K562 (cell line): ENCODE measurements around the gene SLC26A1. TPM values are rescaled to one million over a fixed set of nuclear protein-coding genes. Genes with fewer than 3 reads are reported as not detected.

Experiments
- ATAC-seq: fragments of 200-7000 bp; cut with Tn5 transposase; 3 replicates; pipeline ENCODE4 v1.9.1; 2020; ENCODE audit warnings: moderate library complexity
- BruUV-seq: library from RNA; stranded (reverse); fragments of 400-500 nt; replicated peaks from 2 replicates; lab custom pipeline; 2021; lab: Mats Ljungman, UMichigan
- CTCF ChIA-PET: fragments of 300-600 bp; formaldehyde crosslinking; extraction: SDS; loops from one replicate; lab custom pipeline; 2021; ENCODE audit warnings: low intra/inter-chr PET ratio; lab: Yijun Ruan, JAX
- POLR2A ChIA-PET: fragments of 300-600, 350-650 bp; sonication (Branson Sonifier 250); formaldehyde crosslinking; extraction: SDS; loops from one replicate; lab custom pipeline; 2021; ENCODE audit warnings: antibody characterized with exemption, inconsistent platforms; lab: Yijun Ruan, JAX
- DNase-seq, 4 experiments: peaks; one replicate each; pipeline versions ENCODE4 v3.0.0 to v3.0.0-alpha.2; 2011 to 2018; ENCODE audit warnings: low spot score in 3 of 4, mixed read lengths in 3 of 4; ENCODE audit errors: extremely low read depth in 1 of 4
- FAIRE-seq: peaks from 2 replicates; lab custom pipeline; 2011; peaks lifted over from hg19 to GRCh38; lab: Jason Lieb, UNC
- H2AFZ ChIP-seq: 2 replicates; pipeline ENCODE4 v1.6.0; 2011; ENCODE audit warnings: low read depth, low read length, control low read depth, inconsistent platforms
- H3K27ac ChIP-seq: fragments of 200-600 bp; 3 replicates; pipeline ENCODE4 v1.8.0; 2011; ENCODE audit warnings: low read depth, mild to moderate bottlenecking, control low read depth, inconsistent platforms, low read length, moderate library complexity, mixed read lengths; ENCODE audit errors: extremely low read depth
- H3K27me3 ChIP-seq, 2 experiments: fragments of 300-600 bp in 1 of 2; 2 replicates in 1 of 2; 3 replicates in 1 of 2; pipeline versions ENCODE4 v1.6.0 to v1.8.0; 2011; ENCODE audit warnings: inconsistent platforms in 2 of 2, low read length in 2 of 2, mild to moderate bottlenecking in 1 of 2, mixed read lengths in 1 of 2, moderate library complexity in 1 of 2; ENCODE audit not compliant: control insufficient read depth in 2 of 2, insufficient read depth in 2 of 2
- H3K36me3 ChIP-seq: fragments of 300-600 bp; 3 replicates; pipeline ENCODE4 v1.8.0; 2011; ENCODE audit warnings: mild to moderate bottlenecking, low read length, inconsistent platforms; ENCODE audit not compliant: control insufficient read depth, insufficient read depth
- H3K4me1 ChIP-seq, 2 experiments: fragments of 200-600 bp in 1 of 2; replicated peaks in 1 of 2; 2 replicates in 1 of 2; 3 replicates in 1 of 2; pipeline versions ENCODE4 v1.5.1 to v1.8.0; 2011; ENCODE audit warnings: inconsistent platforms in 2 of 2, low read length in 2 of 2, mild to moderate bottlenecking in 1 of 2, mixed read lengths in 1 of 2, moderate library complexity in 1 of 2; ENCODE audit not compliant: control insufficient read depth in 2 of 2, insufficient read depth in 2 of 2
- H3K4me2 ChIP-seq: 2 replicates; pipeline ENCODE4 v1.6.1; 2011; ENCODE audit warnings: low read length, control low read depth, inconsistent platforms, mixed read lengths; ENCODE audit not compliant: insufficient read depth
- H3K4me3 ChIP-seq: fragments of 200-600 bp; sonication (generic), shearing (Covaris generic); 2 replicates; pipeline ENCODE4 v1.5.1; 2016; ENCODE audit warnings: control low read depth, inconsistent platforms
- H3K79me2 ChIP-seq: fragments of 200-600 bp; 3 replicates; pipeline ENCODE4 v1.8.0; 2011; ENCODE audit warnings: low read length, inconsistent platforms; ENCODE audit not compliant: control insufficient read depth, insufficient read depth
- H3K9ac ChIP-seq, 2 experiments: 2 replicates each; pipeline versions ENCODE4 v1.6.0 to v1.6.1; 2011; ENCODE audit warnings: low read depth in 2 of 2, low read length in 2 of 2, control low read depth in 1 of 2, inconsistent platforms in 1 of 2, mild to moderate bottlenecking in 1 of 2, mixed read lengths in 1 of 2; ENCODE audit not compliant: insufficient read depth in 1 of 2
- H3K9me1 ChIP-seq: one replicate; pipeline ENCODE4 v1.6.0; 2011; ENCODE audit warnings: inconsistent platforms, mild to moderate bottlenecking, low read length, moderate library complexity; ENCODE audit not compliant: control insufficient read depth, insufficient read depth
- H3K9me3 ChIP-seq: replicated peaks from 2 replicates; pipeline ENCODE4 v1.5.1; 2011; ENCODE audit warnings: low read depth, low read length, inconsistent platforms; ENCODE audit not compliant: control insufficient read depth, insufficient read depth
- H4K20me1 ChIP-seq: replicated peaks from 2 replicates; pipeline ENCODE4 v1.6.1; 2011; ENCODE audit warnings: low read length, inconsistent platforms, mixed read lengths; ENCODE audit not compliant: control insufficient read depth, insufficient read depth
- ATF7 ChIP-seq: fragments of 450-650 bp; IDR thresholded peaks from 2 replicates; pipeline ENCODE4 v1.7.1; 2014; ENCODE audit warnings: mild to moderate bottlenecking, moderate library complexity
- CREM ChIP-seq: IDR thresholded peaks from 2 replicates; pipeline ENCODE4 v1.6.1; 2014; ENCODE audit warnings: antibody characterized with exemption, low read depth
- E2F6 ChIP-seq, 2 experiments: IDR thresholded peaks; 2 replicates each; pipeline ENCODE4 v1.6.1; 2011; ENCODE audit warnings: borderline replicate concordance in 1 of 2, control low read depth in 1 of 2, low read depth in 1 of 2, low read length in 1 of 2, mild to moderate bottlenecking in 1 of 2, mixed read lengths in 1 of 2, moderate library complexity in 1 of 2; ENCODE audit not compliant: insufficient read depth in 1 of 2, insufficient read length in 1 of 2, poor library complexity in 1 of 2, severe bottlenecking in 1 of 2; ENCODE audit errors: extremely low read depth in 1 of 2
- MAX ChIP-seq: sonication (generic); formaldehyde crosslinking; IDR thresholded peaks from 2 replicates; pipeline ENCODE4 v1.9.0; 2022; ENCODE audit warnings: mild to moderate bottlenecking, missing genetic modification reagents
- PCBP1 ChIP-seq: fragments of 200-400 bp; formaldehyde crosslinking; IDR thresholded peaks from 2 replicates; pipeline ENCODE4 v1.6.1; 2018; ENCODE audit warnings: mild to moderate bottlenecking, low read depth, low read length; ENCODE audit not compliant: poor library complexity, severe bottlenecking
- SMAD4 ChIP-seq: fragments of 250-450 bp; sonication (Bioruptor Pico); conservative IDR thresholded peaks from 2 replicates; pipeline ENCODE4 v1.8.0; 2021; ENCODE audit warnings: inconsistent platforms, mild to moderate bottlenecking, moderate library complexity
- TRIM24 ChIP-seq, 2 experiments: fragments of 450-650 bp; IDR thresholded peaks; 2 replicates each; pipeline ENCODE4 v1.6.1; 2016
- TRIM28 ChIP-seq: fragments of 450-650 bp; IDR thresholded peaks from 2 replicates; pipeline ENCODE4 v1.6.1; 2017
- ZNF316 ChIP-seq: fragments of 450-650 bp; IDR thresholded peaks from 2 replicates; pipeline ENCODE4 v1.6.1; 2016
- ZNF431 ChIP-seq: sonication (generic); formaldehyde crosslinking; IDR thresholded peaks from 2 replicates; pipeline ENCODE4 v1.8.0; 2022; ENCODE audit warnings: mild to moderate bottlenecking, missing genetic modification reagents
- WGBS: fragments of 100-300 bp; shearing (Covaris generic); methylation state at CpG from one replicate; pipeline ENCODE4 v1.1.6; 2016; ENCODE audit warnings: low coverage, mixed read lengths; ENCODE audit not compliant: insufficient coverage; ENCODE audit errors: missing lambda C conversion rate; 5-methylcytosine and 5-hydroxymethylcytosine counted together
- in situ Hi-C: fragments of 300-500 bp; cut with MboI; formaldehyde crosslinking; loops from 4 replicates; pipeline ENCODE4 v1.15.0; 2018; ENCODE audit warnings: inconsistent platforms, mixed read lengths
- intact Hi-C: fragments of 100-400 bp; cut with micrococcal nuclease; formaldehyde crosslinking; loops from 2 replicates; pipeline ENCODE4 v1.14.2; 2022
- polyA plus RNA-seq, 8 experiments: library from polyadenylated mRNA; depleted of rRNA in 4 of 8; stranded (reverse) in 5 of 8; unstranded in 3 of 8; fragments of >200 nt; fragmentation: Nextera tagmentation in 2 of 8; fragmentation: Illumina TruSeq in 1 of 8; extraction: Ambion mirVana in 2 of 8; extraction: Trizol in 1 of 8; gene quantifications; 2 replicates each; pipeline versions ENCODE4 v1.2.1 to v1.2.3, GENCODE V29; 2011 to 2014; ENCODE audit warnings: inconsistent platforms in 1 of 8, missing spikeins in 1 of 8
- total RNA-seq, 7 experiments: library from RNA; depleted of rRNA in 6 of 7; stranded (reverse); fragments of >200 nt in 6 of 7; fragmentation: Illumina TruSeq in 2 of 7; extraction: Trizol in 2 of 7; gene quantifications; 2 replicates each; pipeline versions ENCODE4 v1.2.1 to v1.2.3, GENCODE V29; 2011 to 2021; ENCODE audit warnings: low replicate concordance in 1 of 7
- TF ChIP-seq, protein P1 (sequence below): fragments of 150-350 bp; conservative IDR thresholded peaks from 2 replicates; pipeline ENCODE4 v1.6.1; 2014; ENCODE audit warnings: low read length
- TF ChIP-seq, protein P2 (sequence below), 3 experiments: fragments of 200-800 bp in 1 of 3; sonication (Bioruptor generic) in 1 of 3; sonication (generic) in 1 of 3; formaldehyde crosslinking in 1 of 3; IDR thresholded peaks; 2 replicates each; pipeline versions ENCODE4 v1.6.1 to v1.8.0; 2016 to 2022; ENCODE audit warnings: mild to moderate bottlenecking in 2 of 3, missing compliant biosample characterization in 2 of 3, missing genetic modification characterization in 2 of 3, missing genetic modification reagents in 1 of 3
- TF ChIP-seq, protein P3 (sequence below), 2 experiments: fragments of 450-650 bp; conservative IDR thresholded peaks; 2 replicates each; pipeline ENCODE4 v1.6.1; 2017; ENCODE audit warnings: mild to moderate bottlenecking in 2 of 2, moderate library complexity in 2 of 2

SLC26A1 gene
- total and polyA plus RNA-seq, 9 of the 15 experiments (the other 6 are each of a cell fraction or from before 2014, with no cell fraction given) = 0.11 to 4.2 (median 0.95) TPM

DNA sequence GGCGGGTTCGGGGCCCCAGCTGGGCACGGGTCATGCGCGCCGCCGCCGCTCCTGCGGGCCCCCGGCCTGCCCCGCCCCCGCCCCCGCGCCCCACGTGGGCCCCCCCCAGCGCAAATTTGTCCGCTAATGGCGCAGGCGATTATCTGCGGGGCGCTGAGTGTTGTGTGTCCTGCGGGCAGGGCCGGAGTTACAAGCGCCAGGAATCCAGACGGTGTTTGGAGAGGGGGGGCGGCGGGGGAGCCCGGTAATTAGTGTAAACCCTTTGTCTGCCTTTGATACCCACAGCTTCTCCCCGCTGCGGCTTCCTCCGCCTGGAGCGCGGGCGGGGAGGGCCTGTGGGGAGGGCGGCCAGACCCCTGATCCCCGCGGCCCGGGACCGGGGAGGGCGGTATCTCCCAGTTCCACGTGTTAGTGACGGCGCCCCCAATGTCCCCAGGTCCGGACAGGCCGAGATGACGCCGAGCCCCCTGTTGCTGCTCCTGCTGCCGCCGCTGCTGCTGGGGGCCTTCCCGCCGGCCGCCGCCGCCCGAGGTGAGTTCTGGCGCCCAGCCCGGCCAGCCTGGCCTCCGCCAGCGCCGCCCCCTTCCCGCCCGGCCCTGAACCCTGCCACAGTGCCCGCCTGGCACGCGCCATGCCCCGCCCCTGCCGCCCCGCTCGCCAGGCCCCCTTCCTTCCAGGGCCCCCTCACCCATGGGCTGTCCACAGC lies 19.0 kb upstream of the SLC26A1 start:
- peak; percentile 1; the same call in 1 of the 3 replicates for ATAC-seq
- peak overlapping the region; percentile 56 for H3K4me3 ChIP-seq
- DNase-seq = peak; percentile 76 to 83 (median 78)
- TF ChIP-seq ZNF431 (CRISPR knock-in tag) (no peak), CREM (0 out of 2 replicates have a peak, but pooled peaks have one; percentile 36), PCBP1 (peak; percentile 35), E2F6 (IDR thresholded peaks at IDR 0.05; ENCODE audit: borderline replicate concordance in 1 of 2, extremely low read depth in 1 of 2, insufficient read depth in 1 of 2, insufficient read length in 1 of 2, low read depth in 1 of 2, low read length in 1 of 2, poor library complexity in 1 of 2, severe bottlenecking in 1 of 2) (peak; percentile 16 to 50), TRIM24 (IDR thresholded peaks at IDR 0.05) (peak in 1 of 2 experiments; percentile 64; a peak in 2 of 4 replicates), SMAD4 (CRISPR knock-in tag) (peak; percentile 76), ZNF316 (peak; percentile 92), TRIM28 (peak; percentile 87; the same call in 1 of the 2 replicates), ATF7 (no peak), MAX (CRISPR knock-in tag) (peak; percentile 58)
- TF ChIP-seq, protein P1, sequence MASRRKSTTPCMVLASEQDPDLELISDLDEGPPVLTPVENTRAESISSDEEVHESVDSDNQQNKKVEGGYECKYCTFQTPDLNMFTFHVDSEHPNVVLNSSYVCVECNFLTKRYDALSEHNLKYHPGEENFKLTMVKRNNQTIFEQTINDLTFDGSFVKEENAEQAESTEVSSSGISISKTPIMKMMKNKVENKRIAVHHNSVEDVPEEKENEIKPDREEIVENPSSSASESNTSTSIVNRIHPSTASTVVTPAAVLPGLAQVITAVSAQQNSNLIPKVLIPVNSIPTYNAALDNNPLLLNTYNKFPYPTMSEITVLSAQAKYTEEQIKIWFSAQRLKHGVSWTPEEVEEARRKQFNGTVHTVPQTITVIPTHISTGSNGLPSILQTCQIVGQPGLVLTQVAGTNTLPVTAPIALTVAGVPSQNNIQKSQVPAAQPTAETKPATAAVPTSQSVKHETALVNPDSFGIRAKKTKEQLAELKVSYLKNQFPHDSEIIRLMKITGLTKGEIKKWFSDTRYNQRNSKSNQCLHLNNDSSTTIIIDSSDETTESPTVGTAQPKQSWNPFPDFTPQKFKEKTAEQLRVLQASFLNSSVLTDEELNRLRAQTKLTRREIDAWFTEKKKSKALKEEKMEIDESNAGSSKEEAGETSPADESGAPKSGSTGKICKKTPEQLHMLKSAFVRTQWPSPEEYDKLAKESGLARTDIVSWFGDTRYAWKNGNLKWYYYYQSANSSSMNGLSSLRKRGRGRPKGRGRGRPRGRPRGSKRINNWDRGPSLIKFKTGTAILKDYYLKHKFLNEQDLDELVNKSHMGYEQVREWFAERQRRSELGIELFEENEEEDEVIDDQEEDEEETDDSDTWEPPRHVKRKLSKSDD = no peak
- TF ChIP-seq, protein P2, sequence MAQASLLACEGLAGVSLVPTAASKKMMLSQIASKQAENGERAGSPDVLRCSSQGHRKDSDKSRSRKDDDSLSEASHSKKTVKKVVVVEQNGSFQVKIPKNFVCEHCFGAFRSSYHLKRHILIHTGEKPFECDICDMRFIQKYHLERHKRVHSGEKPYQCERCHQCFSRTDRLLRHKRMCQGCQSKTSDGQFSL (CRISPR knock-in tag; IDR thresholded peaks at IDR 0.05) = peak; percentile 83
- TF ChIP-seq, protein P2 (tag; IDR thresholded peaks at IDR 0.05) = 0 out of 4 replicates have a peak, but pooled peaks of 1 of the 2 experiments have one; percentile 43
- TF ChIP-seq, protein P3, sequence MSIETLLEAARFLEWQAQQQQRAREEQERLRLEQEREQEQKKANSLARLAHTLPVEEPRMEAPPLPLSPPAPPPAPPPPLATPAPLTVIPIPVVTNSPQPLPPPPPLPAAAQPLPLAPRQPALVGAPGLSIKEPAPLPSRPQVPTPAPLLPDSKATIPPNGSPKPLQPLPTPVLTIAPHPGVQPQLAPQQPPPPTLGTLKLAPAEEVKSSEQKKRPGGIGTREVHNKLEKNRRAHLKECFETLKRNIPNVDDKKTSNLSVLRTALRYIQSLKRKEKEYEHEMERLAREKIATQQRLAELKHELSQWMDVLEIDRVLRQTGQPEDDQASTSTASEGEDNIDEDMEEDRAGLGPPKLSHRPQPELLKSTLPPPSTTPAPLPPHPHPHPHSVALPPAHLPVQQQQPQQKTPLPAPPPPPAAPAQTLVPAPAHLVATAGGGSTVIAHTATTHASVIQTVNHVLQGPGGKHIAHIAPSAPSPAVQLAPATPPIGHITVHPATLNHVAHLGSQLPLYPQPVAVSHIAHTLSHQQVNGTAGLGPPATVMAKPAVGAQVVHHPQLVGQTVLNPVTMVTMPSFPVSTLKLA (conservative IDR thresholded peaks at IDR 0.05) = peak in 1 of 2 experiments; percentile 75; a peak in 2 of 4 replicates

More for the DNA sequence above, 19.0 kb upstream of the SLC26A1 start:
- H3K4me1 ChIP-seq = peaks cover 14 to 77% of the 10 kb centered on the region in 2 experiments; a peak in 4 of 5 replicates
- peak overlapping the region in 1 of 2 experiments; percentile 80; a peak in 2 of 4 replicates for H3K9ac ChIP-seq
- ChIA-PET POLR2A (no interaction called here), CTCF (interaction anchor here (0.6 kb wide), 1 partner anchor 31 kb away, joined by 3 read pairs; no protein-coding TSS in a partner anchor)
- peaks cover under 1% of the 10 kb centered on the region; the same call in 1 of the 2 replicates for H4K20me1 ChIP-seq
- no TSS peak for BruUV-seq
- H3K79me2 ChIP-seq = peaks cover 15% of the 10 kb centered on the region
- peaks cover 12% of the 10 kb centered on the region; the same call in 2 of the 3 replicates for H3K36me3 ChIP-seq
- no peaks in the 10 kb centered on the region for H3K9me3 ChIP-seq
- WGBS = 2% methylated on average over 21 of the region's 69 CpGs
- peaks cover 6% of the 10 kb centered on the region for H3K9me1 ChIP-seq
- H2AFZ ChIP-seq = peak overlapping the region; percentile 32; the same call in 1 of the 2 replicates
- no peaks in the 10 kb centered on the region for H3K27me3 ChIP-seq
- peak overlapping the region; percentile 62; the same call in 2 of the 3 replicates for H3K27ac ChIP-seq
- FAIRE-seq = no peak
- intact Hi-C loops = no loop called here
- in situ Hi-C loops = no loop called here
- peak overlapping the region; percentile 55 for H3K4me2 ChIP-seq
